ENCODE results near the gene BCL2L13.
"Not testable (repeated sequence)": the region's sequence is repeated elsewhere in the genome, so short reads cannot be mapped to it uniquely, and the experiment has no call there.

The BCL2L13 gene

GRCh38 chr22:17636850-17637249 is 1.7 kb upstream of the BCL2L13 start:
- not testable (repeated sequence) for DNase-seq

GRCh38 chr22:17637490-17638181 is 921 bp upstream of the BCL2L13 start:
- DNase-seq, result peak; percentile 39

GRCh38 chr22:17638182-17638431 is 450 bp upstream of the BCL2L13 start:
- DNase-seq, result peak; percentile 75

- peak; percentile 18 for DNase-seq
Measured at GRCh38 chr22:17639247-17639741, 737 bp downstream of the BCL2L13 start.

- DNase-seq, result no peak
Measured at GRCh38 chr22:17641269-17641668, 2.7 kb downstream of the BCL2L13 start.

GRCh38 chr22:17642357-17642756 is 3.8 kb downstream of the BCL2L13 start:
- DNase-seq, result not testable (repeated sequence)

- DNase-seq, result no peak
Measured at GRCh38 chr22:17647452-17647851, 8.9 kb downstream of the BCL2L13 start.

GRCh38 chr22:17647991-17648390 is 9.4 kb downstream of the BCL2L13 start:
- DNase-seq, result no peak

GRCh38 chr22:17648569-17648968 is 10.0 kb downstream of the BCL2L13 start:
- no peak for DNase-seq

- DNase-seq, result no peak
Measured at GRCh38 chr22:17655289-17655688, 16.7 kb downstream of the BCL2L13 start.

GRCh38 chr22:17656870-17657395 is 18.4 kb downstream of the BCL2L13 start:
- no peak for DNase-seq

- no peak for DNase-seq
Measured at GRCh38 chr22:17664414-17665055, 26.0 kb downstream of the BCL2L13 start.

- DNase-seq, result no peak
Measured at GRCh38 chr22:17665248-17665647, 26.7 kb downstream of the BCL2L13 start.

- no peak for DNase-seq
Measured at GRCh38 chr22:17665854-17666253, 27.3 kb downstream of the BCL2L13 start.

- not testable (repeated sequence) for DNase-seq
Measured at GRCh38 chr22:17671521-17672092, 33.0 kb downstream of the BCL2L13 start.

- no peak for DNase-seq
Measured at GRCh38 chr22:17672417-17672991, 33.9 kb downstream of the BCL2L13 start.

- no peak for DNase-seq
Measured at GRCh38 chr22:17674152-17674551, 35.6 kb downstream of the BCL2L13 start.

GRCh38 chr22:17675584-17675983 is 37.0 kb downstream of the BCL2L13 start:
- no peak for DNase-seq

- no peak for DNase-seq
Measured at GRCh38 chr22:17678817-17679385, 40.3 kb downstream of the BCL2L13 start.

- DNase-seq, result no peak
Measured at GRCh38 chr22:17684245-17684644, 45.7 kb downstream of the BCL2L13 start.

- DNase-seq, result no peak
Measured at GRCh38 chr22:17692841-17693240, 54.3 kb downstream of the BCL2L13 start.

GRCh38 chr22:17694193-17694592 is 55.6 kb downstream of the BCL2L13 start:
- DNase-seq, result no peak

- no peak for DNase-seq
Measured at GRCh38 chr22:17694752-17695151, 56.2 kb downstream of the BCL2L13 start.

Data from NCI-H510A treated with DMSO at 0.1 percent for 48 hours (cell line).